Upper lobe of left lung (tissue), 6 donors: ENCODE results near the gene HIRIP3. TPM values are rescaled to one million over a fixed set of nuclear protein-coding genes. Genes with fewer than 3 reads are reported as not detected.
A peak's percentile ranks its signal among the peaks of the same experiment; 100 is the strongest.

Experiments used
- ATAC-seq, 2 donors: fragments of 200-7000 bp; cut with Tn5 transposase; one replicate each; pipeline ENCODE4 v1.9.1; 2022; ENCODE audit warnings: mild to moderate bottlenecking in 2 of 2, moderate library complexity in 2 of 2; ENCODE audit not compliant: low FRiP score in 2 of 2
- DNase-seq, 2 donors: peaks; one replicate each; pipeline ENCODE4 v3.0.0-alpha.2; 2019 to 2020
- H3K27ac ChIP-seq, 4 donors: fragments of 200-600 bp; sonication (generic); one replicate each; pipeline ENCODE4 v1.5.1; 2016 to 2019
- H3K27me3 ChIP-seq, 4 donors: fragments of 200-600 bp; sonication (generic); one replicate each; pipeline ENCODE4 v1.5.1; 2017 to 2019
- H3K36me3 ChIP-seq, 4 donors: fragments of 200-600 bp; sonication (generic); one replicate each; pipeline ENCODE4 v1.5.1; 2016 to 2019
- H3K4me1 ChIP-seq, 4 donors: fragments of 200-600 bp; sonication (generic); one replicate each; pipeline ENCODE4 v1.5.1; 2018 to 2019
- H3K4me3 ChIP-seq, 4 donors: fragments of 200-600 bp; sonication (generic); one replicate each; pipeline ENCODE4 v1.5.1; 2017 to 2019; ENCODE audit warnings: mild to moderate bottlenecking in 2 of 4, moderate library complexity in 1 of 4
- H3K9me3 ChIP-seq, 4 donors: fragments of 200-600 bp; sonication (generic); one replicate each; pipeline ENCODE4 v1.5.1; 2018 to 2019
- EP300 ChIP-seq, 4 donors: sonication (generic); formaldehyde crosslinking; IDR thresholded peaks; one replicate each; pipeline ENCODE4 v1.5.1; 2017; ENCODE audit warnings: antibody characterized with exemption in 4 of 4, control low read depth in 2 of 4
- POLR2A ChIP-seq, 4 donors: fragments of 450-650 bp; IDR thresholded peaks; one replicate each; pipeline ENCODE4 v1.5.1; 2016 to 2017; ENCODE audit warnings: antibody characterized with exemption in 4 of 4, mild to moderate bottlenecking in 2 of 4
- POLR2AphosphoS5 ChIP-seq, 2 donors: sonication (generic); formaldehyde crosslinking; IDR thresholded peaks; one replicate each; pipeline ENCODE4 v1.5.1; 2017; ENCODE audit warnings: antibody characterized with exemption in 2 of 2
- WGBS, 2 donors: methylation state at CpG; one replicate each; pipeline ENCODE4 v1.1.5; 2017 to 2018; 5-methylcytosine and 5-hydroxymethylcytosine counted together
- total RNA-seq, 6 donors: library from RNA; depleted of rRNA in 4 of 6; stranded (reverse); fragments of >200 nt in 4 of 6; gene quantifications; one replicate each; pipeline versions ENCODE4 v1.1.0 to v1.2.1, GENCODE V29; 2016 to 2021
- TF ChIP-seq, protein P1 (sequence below), 6 experiments: fragments of 450-650 bp in 4 of 6; fragments of 200-600 bp in 2 of 6; sonication (generic) in 2 of 6; IDR thresholded peaks; one replicate each; pipeline ENCODE4 v1.5.1; 2016 to 2019; ENCODE audit warnings: antibody characterized with exemption in 6 of 6
- donor health status: DM: no; HTN: no; CAD: no; lungs with moderate emphysema.
- donor health status: DM: no; HTN: yes; CAD: no; lungs with severe emphysema.

Gene HIRIP3
- total RNA-seq, 6 donors from 2014 or later: 11.5 to 28.2 (median 25.0) TPM

DNA sequence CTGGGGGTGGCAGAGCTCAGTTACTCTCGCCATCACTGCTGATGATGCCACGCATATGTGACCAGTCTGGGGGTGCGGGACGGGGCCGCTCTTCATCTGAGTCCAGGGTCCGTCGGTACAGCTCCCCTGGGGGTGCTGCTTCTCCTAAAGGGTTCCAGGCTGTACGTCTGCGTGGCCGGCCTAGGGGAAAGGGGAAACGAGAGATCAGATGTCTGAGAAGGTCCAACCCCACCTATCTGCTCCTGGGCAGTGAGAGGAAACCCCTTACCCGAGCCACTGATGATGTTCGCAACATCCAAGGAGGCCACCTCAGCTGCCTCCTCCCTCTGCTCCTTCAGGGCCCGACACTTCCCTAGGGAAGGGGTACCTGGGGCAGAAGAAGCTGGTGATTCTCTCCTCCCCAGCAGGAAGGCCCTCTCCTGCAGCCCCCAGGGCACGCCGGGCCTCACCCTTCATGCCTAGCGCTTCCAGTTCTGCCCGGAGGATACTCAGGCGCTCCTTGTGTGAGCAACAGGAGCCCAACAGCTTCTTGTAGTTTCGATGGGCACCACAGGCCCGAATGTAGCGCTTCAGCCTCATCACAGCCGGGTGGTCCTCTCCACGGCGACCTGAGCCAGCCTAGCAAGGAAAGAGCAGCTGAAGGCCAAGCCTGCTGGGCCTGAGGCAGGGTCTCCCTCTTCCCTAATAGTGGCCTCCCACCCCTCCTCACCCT is 2.1 kb downstream of the HIRIP3 start:
- H3K9me3 ChIP-seq: no peaks in the 10 kb centered on the region
- H3K4me1 ChIP-seq: peaks cover 26 to 57% (median 47%) of the 10 kb centered on the region in 4 donors
- ATAC-seq (no peak), DNase-seq (no peak)
- peak overlapping the region in 3 of 4 donors; percentile 20 to 92 (median 90) for H3K27ac ChIP-seq
- H3K4me3 ChIP-seq: no peak overlapping the region
- no peak for TF ChIP-seq POLR2AphosphoS5 (IDR thresholded peaks at IDR 0.05)
- TF ChIP-seq POLR2A (IDR thresholded peaks at IDR 0.05): no peak
- TF ChIP-seq, protein P1, sequence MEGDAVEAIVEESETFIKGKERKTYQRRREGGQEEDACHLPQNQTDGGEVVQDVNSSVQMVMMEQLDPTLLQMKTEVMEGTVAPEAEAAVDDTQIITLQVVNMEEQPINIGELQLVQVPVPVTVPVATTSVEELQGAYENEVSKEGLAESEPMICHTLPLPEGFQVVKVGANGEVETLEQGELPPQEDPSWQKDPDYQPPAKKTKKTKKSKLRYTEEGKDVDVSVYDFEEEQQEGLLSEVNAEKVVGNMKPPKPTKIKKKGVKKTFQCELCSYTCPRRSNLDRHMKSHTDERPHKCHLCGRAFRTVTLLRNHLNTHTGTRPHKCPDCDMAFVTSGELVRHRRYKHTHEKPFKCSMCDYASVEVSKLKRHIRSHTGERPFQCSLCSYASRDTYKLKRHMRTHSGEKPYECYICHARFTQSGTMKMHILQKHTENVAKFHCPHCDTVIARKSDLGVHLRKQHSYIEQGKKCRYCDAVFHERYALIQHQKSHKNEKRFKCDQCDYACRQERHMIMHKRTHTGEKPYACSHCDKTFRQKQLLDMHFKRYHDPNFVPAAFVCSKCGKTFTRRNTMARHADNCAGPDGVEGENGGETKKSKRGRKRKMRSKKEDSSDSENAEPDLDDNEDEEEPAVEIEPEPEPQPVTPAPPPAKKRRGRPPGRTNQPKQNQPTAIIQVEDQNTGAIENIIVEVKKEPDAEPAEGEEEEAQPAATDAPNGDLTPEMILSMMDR (IDR thresholded peaks at IDR 0.05): no peak
- no peak for TF ChIP-seq EP300 (IDR thresholded peaks at IDR 0.05)
- 84 to 93% methylated on average over 13 to 25 of the region's 25 CpGs for WGBS, 2 donors
- peaks cover 10 to 60% (median 44%) of the 10 kb centered on the region in 4 donors for H3K36me3 ChIP-seq
- no peaks in the 10 kb centered on the region for H3K27me3 ChIP-seq

DNA sequence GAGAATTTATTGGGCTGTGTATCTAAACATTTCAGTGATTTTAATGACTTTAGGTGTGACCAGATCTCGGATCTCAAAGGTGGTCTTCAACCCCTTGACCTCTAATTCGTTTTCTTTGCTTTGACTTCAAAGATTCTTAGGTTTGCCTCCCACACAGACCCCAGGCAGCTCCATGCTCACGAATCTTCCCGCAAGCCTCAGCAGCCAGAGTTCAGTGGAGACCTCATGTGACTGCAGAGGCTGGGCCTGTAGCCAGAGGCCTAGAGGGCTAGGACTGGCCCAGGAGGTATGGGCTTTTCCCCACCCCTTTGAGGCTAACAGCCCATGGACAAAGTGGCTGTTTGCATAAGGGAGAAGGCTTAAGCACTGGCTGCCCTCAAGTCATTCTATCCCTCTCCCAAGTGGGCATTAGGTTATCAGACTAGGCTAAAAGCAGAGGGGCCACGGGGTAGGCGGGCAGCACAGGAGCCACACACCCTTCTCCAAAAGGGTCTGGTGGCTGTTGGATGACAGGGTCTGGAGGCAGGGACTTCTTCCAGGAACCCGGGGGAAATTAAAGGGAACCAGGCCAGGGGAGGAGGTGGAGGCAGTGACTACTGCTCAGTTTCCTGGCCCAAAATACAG is 3.0 kb downstream of the HIRIP3 start:
- Histone ChIP-seq H3K36me3 (peaks cover 13 to 64% (median 51%) of the 10 kb centered on the region in 4 donors), H3K9me3 (no peaks in the 10 kb centered on the region), H3K4me1 (peaks cover 26 to 64% (median 51%) of the 10 kb centered on the region in 4 donors), H3K27ac (peak overlapping the region in 3 of 4 donors; percentile 65 to 92 (median 76)), H3K4me3 (no peak overlapping the region), H3K27me3 (no peaks in the 10 kb centered on the region)
- DNase-seq (peak in 1 of 2 donors; percentile 81), ATAC-seq (no peak)
- TF ChIP-seq POLR2A (IDR thresholded peaks at IDR 0.05) (no peak), EP300 (IDR thresholded peaks at IDR 0.05) (no peak), POLR2AphosphoS5 (IDR thresholded peaks at IDR 0.05) (no peak)
- TF ChIP-seq, protein P1 (IDR thresholded peaks at IDR 0.05): no peak
- WGBS, 2 donors: 62 to 63% methylated on average over 7 of the region's 7 CpGs

DNA sequence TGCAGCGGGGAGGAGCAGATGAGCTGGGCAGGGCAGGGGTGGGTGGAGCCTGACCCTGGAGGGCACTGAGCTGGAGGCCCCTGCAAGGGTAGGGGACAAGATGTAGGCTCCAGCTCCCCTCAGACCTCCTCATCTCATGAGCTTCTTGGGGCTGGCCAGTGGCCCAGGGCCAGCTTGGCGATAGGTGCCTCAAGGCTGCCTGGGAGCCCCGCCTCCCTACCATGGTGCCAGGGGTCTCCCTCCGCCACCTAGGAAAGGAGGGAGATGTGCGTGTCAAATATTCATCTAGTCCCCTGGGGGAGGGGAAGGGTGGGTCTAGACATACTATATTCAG is 3.9 kb downstream of the HIRIP3 start:
- H3K4me3 ChIP-seq: no peak overlapping the region
- WGBS, 2 donors: 84 to 87% methylated on average over 4 to 5 of the region's 5 CpGs
- TF ChIP-seq, protein P1 (IDR thresholded peaks at IDR 0.05): no peak
- TF ChIP-seq POLR2A (IDR thresholded peaks at IDR 0.05) (no peak), EP300 (IDR thresholded peaks at IDR 0.05) (no peak), POLR2AphosphoS5 (IDR thresholded peaks at IDR 0.05) (no peak)
- DNase-seq (no peak), ATAC-seq (no peak)
- no peaks in the 10 kb centered on the region for H3K27me3 ChIP-seq
- peak overlapping the region; percentile 33 to 92 (median 70) for H3K27ac ChIP-seq
- no peaks in the 10 kb centered on the region for H3K9me3 ChIP-seq
- peaks cover 18 to 65% (median 51%) of the 10 kb centered on the region in 4 donors for H3K4me1 ChIP-seq
- peaks cover 20 to 73% (median 60%) of the 10 kb centered on the region in 4 donors for H3K36me3 ChIP-seq

DNA sequence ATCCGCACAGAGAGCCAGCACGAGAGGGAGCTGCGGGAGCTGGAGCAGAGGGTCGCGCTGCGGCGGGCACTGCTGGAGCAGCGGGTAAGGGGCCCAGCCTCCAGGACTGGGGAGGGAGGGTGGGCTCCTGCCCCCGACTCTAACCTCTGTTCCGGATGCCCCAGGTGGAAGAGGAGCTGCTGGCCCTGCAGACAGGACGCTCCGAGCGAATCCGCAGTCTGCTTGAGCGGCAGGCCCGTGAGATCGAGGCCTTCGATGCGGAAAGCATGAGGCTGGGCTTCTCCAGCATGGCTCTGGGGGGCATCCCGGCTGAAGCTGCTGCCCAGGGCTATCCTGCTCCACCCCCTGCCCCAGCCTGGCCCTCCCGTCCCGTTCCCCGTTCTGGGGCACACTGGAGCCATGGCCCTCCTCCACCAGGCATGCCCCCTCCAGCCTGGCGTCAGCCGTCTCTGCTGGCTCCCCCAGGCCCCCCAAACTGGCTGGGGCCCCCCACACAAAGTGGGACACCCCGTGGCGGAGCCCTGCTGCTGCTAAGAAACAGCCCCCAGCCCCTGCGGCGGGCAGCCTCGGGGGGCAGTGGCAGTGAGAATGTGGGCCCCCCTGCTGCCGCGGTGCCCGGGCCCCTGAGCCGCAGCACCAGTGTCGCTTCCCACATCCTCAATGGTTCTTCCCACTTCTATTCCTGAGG is 4.4 kb downstream of the HIRIP3 start:
- TF ChIP-seq POLR2A (IDR thresholded peaks at IDR 0.05) (no peak), POLR2AphosphoS5 (IDR thresholded peaks at IDR 0.05) (no peak), EP300 (IDR thresholded peaks at IDR 0.05) (no peak)
- TF ChIP-seq, protein P1 (IDR thresholded peaks at IDR 0.05): no peak
- DNase-seq (peak in 1 of 2 donors; percentile 77), ATAC-seq (no peak)
- Histone ChIP-seq H3K27ac (peak overlapping the region; percentile 33 to 92 (median 70)), H3K4me1 (peaks cover 17 to 68% (median 53%) of the 10 kb centered on the region in 4 donors), H3K36me3 (peaks cover 25 to 78% (median 65%) of the 10 kb centered on the region in 4 donors), H3K9me3 (no peaks in the 10 kb centered on the region), H3K4me3 (no peak overlapping the region), H3K27me3 (no peaks in the 10 kb centered on the region)
- 80 to 90% methylated on average over 8 to 35 of the region's 35 CpGs for WGBS, 2 donors
